Transverse colon (tissue), 3 donors: ENCODE results near the gene IL36RN.

Experiments used
- CTCF ChIP-seq, 5 experiments: fragments of 200-600 bp in 3 of 5; fragments of 450-650 bp in 2 of 5; sonication (generic) in 3 of 5; IDR thresholded peaks; 1 replicate in 2 of 5; 2 replicates in 3 of 5; pipeline ENCODE4 v1.5.1; 2016 to 2017; ENCODE audit warnings: antibody characterized with exemption in 5 of 5, inconsistent platforms in 3 of 5, mild to moderate bottlenecking in 2 of 5, moderate library complexity in 1 of 5
- EP300 ChIP-seq: sonication (generic); formaldehyde crosslinking; IDR thresholded peaks from one replicate; pipeline ENCODE4 v1.6.1; 2017; ENCODE audit warnings: antibody characterized with exemption, low read depth
- POLR2A ChIP-seq: fragments of 450-650 bp; IDR thresholded peaks from one replicate; pipeline ENCODE4 v1.6.1; 2016; ENCODE audit warnings: antibody characterized with exemption, mild to moderate bottlenecking, moderate library complexity

GRCh38 chr2:113113807-113114206, 54.8 kb downstream of the IL36RN start:
- TF ChIP-seq CTCF (IDR thresholded peaks at IDR 0.05) (no peak), EP300 (no peak), POLR2A (no peak)
